GM12891 (cell line): ENCODE data around the gene AKIRIN2.

ENCODE experiments used
- PAX5 ChIP-seq: IDR thresholded peaks from 2 replicates; pipeline ENCODE4 v1.6.1; 2011; ENCODE audit warnings: low read length, moderate library complexity, mild to moderate bottlenecking; ENCODE audit not compliant: insufficient read depth, severe bottlenecking
- POLR2A ChIP-seq: IDR thresholded peaks from 2 replicates; pipeline ENCODE4 v1.6.1; 2011; ENCODE audit warnings: low read depth, low read length, control low read depth
- POLR2AphosphoS5 ChIP-seq: IDR thresholded peaks from 2 replicates; pipeline ENCODE4 v1.6.1; 2011; ENCODE audit warnings: low read depth, low read length, control low read depth
- POU2F2 ChIP-seq: IDR thresholded peaks from 2 replicates; pipeline ENCODE4 v1.6.1; 2011; ENCODE audit warnings: low read depth, mild to moderate bottlenecking, control low read depth, low read length, moderate library complexity
- TAF1 ChIP-seq: IDR thresholded peaks from 2 replicates; pipeline ENCODE4 v1.6.1; 2011; ENCODE audit warnings: low read depth, low read length, control low read depth

GRCh38 chr6:87628424-87628823 lies 73.6 kb downstream of the AKIRIN2 start:
- TF ChIP-seq POLR2A (no peak), TAF1 (no peak), PAX5 (no peak), POLR2AphosphoS5 (no peak), POU2F2 (no peak)
